Memory B cell (primary cell): ENCODE measurements around the gene CD33.
A peak's percentile ranks its signal among the peaks of the same experiment; 100 is the strongest.
"Not testable (repeated sequence)": the region's sequence is repeated elsewhere in the genome, so short reads cannot be mapped to it uniquely, and the experiment has no call there.

Experiments
- ATAC-seq: fragments of 150-1000 bp; cut with Tn5 transposase; 2 replicates; pipeline ENCODE4 v1.10.0; 2021; ENCODE audit warnings: low read depth, mild to moderate bottlenecking, moderate library complexity
- DNase-seq, 2 donors: peaks; one replicate each; pipeline ENCODE4 v3.0.0; 2022; ENCODE audit warnings: low spot score in 2 of 2
- H3K27ac Mint-ChIP-seq: one replicate; pipeline ENCODE4 v1.8.0; 2022; ENCODE audit warnings: mild to moderate bottlenecking, moderate library complexity, mixed read lengths
- H3K27me3 Mint-ChIP-seq: one replicate; pipeline ENCODE4 v1.8.0; 2022; ENCODE audit warnings: mixed read lengths
- H3K36me3 Mint-ChIP-seq: one replicate; pipeline ENCODE4 v1.8.0; 2022; ENCODE audit warnings: mild to moderate bottlenecking, mixed read lengths
- H3K4me1 Mint-ChIP-seq: one replicate; pipeline ENCODE4 v1.8.0; 2022; ENCODE audit warnings: mixed read lengths
- H3K4me3 Mint-ChIP-seq: one replicate; pipeline ENCODE4 v1.8.0; 2022; ENCODE audit warnings: mild to moderate bottlenecking, moderate library complexity, mixed read lengths
- H3K9me3 Mint-ChIP-seq: one replicate; pipeline ENCODE4 v1.8.0; 2022; ENCODE audit warnings: mixed read lengths

Gene CD33

GRCh38 chr19:51224898-51225393 is at the start of gene CD33:
CD33 (plus strand) TSS chr19:51225080; CDS start chr19:51225119, 39 bp downstream.
- not testable (repeated sequence) for DNase-seq, H3K36me3 Mint-ChIP-seq, ATAC-seq, H3K4me1 Mint-ChIP-seq, H3K9me3 Mint-ChIP-seq, H3K27ac Mint-ChIP-seq, H3K4me3 Mint-ChIP-seq
- peaks cover 18% of the 10 kb centered on the region for H3K27me3 Mint-ChIP-seq

- H3K27ac Mint-ChIP-seq: no peak overlapping the region
- no peak for ATAC-seq
- peaks cover 10% of the 10 kb centered on the region for H3K27me3 Mint-ChIP-seq
- no peaks in the 10 kb centered on the region for H3K4me1 Mint-ChIP-seq
- DNase-seq: no peak
- no peaks in the 10 kb centered on the region for H3K9me3 Mint-ChIP-seq
- H3K36me3 Mint-ChIP-seq: no peaks in the 10 kb centered on the region
- H3K4me3 Mint-ChIP-seq: no peak overlapping the region
These were observed 45.6 kb upstream of the CD33 start for GRCh38 chr19:51179256-51179655.

- Mint-ChIP-seq H3K27me3 (peaks cover 20% of the 10 kb centered on the region), H3K27ac (no peak overlapping the region), H3K9me3 (no peaks in the 10 kb centered on the region)
These were observed 43.4 kb upstream of the CD33 start for GRCh38 chr19:51181377-51181912.

GRCh38 chr19:51181913-51182419 is 42.9 kb upstream of the CD33 start:
- DNase-seq (no peak), ATAC-seq (no peak)
- Mint-ChIP-seq H3K36me3 (no peaks in the 10 kb centered on the region), H3K4me3 (no peak overlapping the region), H3K4me1 (no peaks in the 10 kb centered on the region), H3K27me3 (peaks cover 20% of the 10 kb centered on the region), H3K9me3 (no peaks in the 10 kb centered on the region), H3K27ac (no peak overlapping the region)

More at GRCh38 chr19:51181377-51181912, 43.4 kb upstream of the CD33 start:
- H3K36me3 Mint-ChIP-seq: no peaks in the 10 kb centered on the region
- ATAC-seq (no peak), DNase-seq (no peak)
- no peak overlapping the region for H3K4me3 Mint-ChIP-seq
- no peaks in the 10 kb centered on the region for H3K4me1 Mint-ChIP-seq

GRCh38 chr19:51183629-51184028 is 41.3 kb upstream of the CD33 start:
- no peak for DNase-seq
- H3K27ac Mint-ChIP-seq: no peak overlapping the region
- no peaks in the 10 kb centered on the region for H3K9me3 Mint-ChIP-seq
- H3K27me3 Mint-ChIP-seq: peaks cover 22% of the 10 kb centered on the region
- no peaks in the 10 kb centered on the region for H3K4me1 Mint-ChIP-seq
- H3K36me3 Mint-ChIP-seq: no peaks in the 10 kb centered on the region
- no peak overlapping the region for H3K4me3 Mint-ChIP-seq
- no peak for ATAC-seq

- Mint-ChIP-seq H3K27ac (no peak overlapping the region), H3K4me1 (no peaks in the 10 kb centered on the region), H3K4me3 (no peak overlapping the region), H3K9me3 (no peaks in the 10 kb centered on the region), H3K27me3 (peaks cover 22% of the 10 kb centered on the region), H3K36me3 (no peaks in the 10 kb centered on the region)
- ATAC-seq (no peak), DNase-seq (no peak)
These were observed 39.6 kb upstream of the CD33 start for GRCh38 chr19:51185069-51185867.

GRCh38 chr19:51185868-51186215 is 39.0 kb upstream of the CD33 start:
- H3K27me3 Mint-ChIP-seq: peaks cover 22% of the 10 kb centered on the region
- no peak overlapping the region for H3K4me3 Mint-ChIP-seq
- no peaks in the 10 kb centered on the region for H3K36me3 Mint-ChIP-seq
- DNase-seq (no peak), ATAC-seq (no peak)
- H3K27ac Mint-ChIP-seq: no peak overlapping the region
- no peaks in the 10 kb centered on the region for H3K9me3 Mint-ChIP-seq
- no peaks in the 10 kb centered on the region for H3K4me1 Mint-ChIP-seq

GRCh38 chr19:51186323-51186722 is 38.6 kb upstream of the CD33 start:
- H3K4me1 Mint-ChIP-seq: no peaks in the 10 kb centered on the region
- ATAC-seq (no peak), DNase-seq (no peak)
- no peak overlapping the region for H3K4me3 Mint-ChIP-seq
- no peaks in the 10 kb centered on the region for H3K9me3 Mint-ChIP-seq
- no peaks in the 10 kb centered on the region for H3K36me3 Mint-ChIP-seq
- H3K27me3 Mint-ChIP-seq: peaks cover 21% of the 10 kb centered on the region
- H3K27ac Mint-ChIP-seq: no peak overlapping the region

- Mint-ChIP-seq H3K4me1 (no peaks in the 10 kb centered on the region), H3K9me3 (no peaks in the 10 kb centered on the region), H3K27ac (no peak overlapping the region), H3K27me3 (peaks cover 21% of the 10 kb centered on the region), H3K4me3 (no peak overlapping the region), H3K36me3 (no peaks in the 10 kb centered on the region)
- ATAC-seq: no peak
- DNase-seq: no peak
These were observed 37.3 kb upstream of the CD33 start for GRCh38 chr19:51187395-51188226.

- no peaks in the 10 kb centered on the region for H3K9me3 Mint-ChIP-seq
- DNase-seq: no peak
- no peak overlapping the region for H3K27ac Mint-ChIP-seq
These were observed 36.7 kb upstream of the CD33 start for GRCh38 chr19:51188227-51188559.

GRCh38 chr19:51192689-51193088 is 32.2 kb upstream of the CD33 start:
- no peak overlapping the region for H3K27ac Mint-ChIP-seq
- no peak overlapping the region for H3K4me3 Mint-ChIP-seq
- DNase-seq (no peak), ATAC-seq (no peak)
- H3K4me1 Mint-ChIP-seq: peaks cover 4% of the 10 kb centered on the region
- H3K27me3 Mint-ChIP-seq: peaks cover 3% of the 10 kb centered on the region
- no peaks in the 10 kb centered on the region for H3K36me3 Mint-ChIP-seq
- H3K9me3 Mint-ChIP-seq: no peaks in the 10 kb centered on the region

More at GRCh38 chr19:51188227-51188559, 36.7 kb upstream of the CD33 start:
- ATAC-seq: no peak
- Mint-ChIP-seq H3K27me3 (peaks cover 21% of the 10 kb centered on the region), H3K36me3 (no peaks in the 10 kb centered on the region), H3K4me3 (no peak overlapping the region), H3K4me1 (no peaks in the 10 kb centered on the region)

- Mint-ChIP-seq H3K27me3 (peaks cover 3% of the 10 kb centered on the region), H3K36me3 (no peaks in the 10 kb centered on the region), H3K4me3 (no peak overlapping the region), H3K27ac (no peak overlapping the region), H3K4me1 (peaks cover 4% of the 10 kb centered on the region), H3K9me3 (no peaks in the 10 kb centered on the region)
- DNase-seq: no peak
- ATAC-seq: peak; percentile 96
These were observed 30.2 kb upstream of the CD33 start for GRCh38 chr19:51194527-51195315.

GRCh38 chr19:51195316-51195586 is 29.6 kb upstream of the CD33 start:
- no peak for DNase-seq
- peaks cover 4% of the 10 kb centered on the region for H3K4me1 Mint-ChIP-seq
- peaks cover 6% of the 10 kb centered on the region for H3K27me3 Mint-ChIP-seq
- no peak overlapping the region for H3K27ac Mint-ChIP-seq
- H3K9me3 Mint-ChIP-seq: no peaks in the 10 kb centered on the region
- H3K4me3 Mint-ChIP-seq: no peak overlapping the region
- H3K36me3 Mint-ChIP-seq: no peaks in the 10 kb centered on the region
- no peak for ATAC-seq

GRCh38 chr19:51195616-51196015 is 29.3 kb upstream of the CD33 start:
- H3K9me3 Mint-ChIP-seq: no peaks in the 10 kb centered on the region
- H3K27me3 Mint-ChIP-seq: peaks cover 9% of the 10 kb centered on the region
- no peak overlapping the region for H3K27ac Mint-ChIP-seq
- no peak overlapping the region for H3K4me3 Mint-ChIP-seq
- DNase-seq (no peak), ATAC-seq (no peak)
- no peaks in the 10 kb centered on the region for H3K36me3 Mint-ChIP-seq
- peaks cover 4% of the 10 kb centered on the region for H3K4me1 Mint-ChIP-seq
